Adrenal gland (tissue), 5 donors: ENCODE data around the gene MOK.

Experiments
- CTCF ChIP-seq, 6 experiments: fragments of 450-650 bp in 4 of 6; fragments of 200-600 bp in 2 of 6; sonication (generic) in 1 of 6; IDR thresholded peaks; 1 replicate in 5 of 6; 2 replicates in 1 of 6; pipeline versions ENCODE4 v1.5.1 to v1.8.0; 2016 to 2021; ENCODE audit warnings: antibody characterized with exemption in 6 of 6, mild to moderate bottlenecking in 2 of 6, moderate library complexity in 1 of 6
- POLR2A ChIP-seq, 2 donors: fragments of 450-650 bp; IDR thresholded peaks; one replicate each; pipeline ENCODE4 v1.6.1; 2017; ENCODE audit warnings: antibody characterized with exemption in 2 of 2, mild to moderate bottlenecking in 2 of 2, moderate library complexity in 1 of 2
- donor health status: DM: no; HTN: no; CAD: no.

- no peak for TF ChIP-seq CTCF (IDR thresholded peaks at IDR 0.05)
- TF ChIP-seq POLR2A (IDR thresholded peaks at IDR 0.05), result no peak
Measured at GRCh38 chr14:102212356-102212755, 92.6 kb downstream of the MOK start.
